ENCODE data around the gene PRPF40B. TPM values are rescaled to one million over a fixed set of nuclear protein-coding genes. Genes with fewer than 3 reads are reported as not detected.
A peak's percentile ranks its signal among the peaks of the same experiment; 100 is the strongest.

PRPF40B gene
- total and polyA plus RNA-seq, 2 of the 13 experiments (the other 11 are each of a cell fraction or from before 2014, with no cell fraction given): 5.0 to 7.8 TPM

DNA sequence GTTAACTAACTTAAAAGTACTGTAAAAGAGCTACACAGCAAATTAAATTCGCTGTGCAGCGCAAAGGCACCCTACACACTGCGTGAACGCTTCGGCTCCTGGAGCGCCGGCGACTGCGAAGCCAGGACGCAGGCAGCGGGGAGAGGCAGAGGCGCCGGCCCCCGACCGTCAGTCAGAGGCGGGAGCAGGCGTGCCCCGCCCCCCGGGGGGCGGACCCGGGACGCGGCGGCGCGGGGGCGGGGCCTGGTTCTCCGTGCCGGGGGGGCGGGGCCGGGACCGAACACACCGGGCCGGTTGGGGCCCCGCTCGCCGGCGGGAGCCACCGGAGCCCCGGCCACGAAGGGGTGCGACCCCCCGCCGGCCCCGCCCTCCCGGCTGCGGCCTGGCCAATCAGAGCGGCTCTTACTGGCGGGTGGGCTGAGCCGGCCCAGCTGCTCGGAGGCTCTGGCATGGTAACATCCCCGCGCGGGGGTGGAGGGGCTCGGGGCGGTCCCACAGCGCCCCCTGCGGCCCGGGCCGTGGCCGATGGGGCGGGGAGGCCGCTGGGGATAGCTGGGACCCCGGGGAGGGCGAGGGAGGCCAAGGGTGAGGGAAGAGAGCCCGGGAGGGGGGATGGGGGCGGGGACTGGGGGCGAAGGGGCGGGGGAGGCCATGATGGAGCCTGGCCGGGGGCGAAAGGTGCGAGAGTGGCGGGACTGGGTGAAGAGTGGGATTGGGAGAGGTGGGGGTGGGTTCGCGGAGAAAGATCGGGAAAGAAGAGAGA is at the start of gene PRPF40B (continued):
- TF ChIP-seq ZFX (CRISPR knock-in tag; IDR thresholded peaks at IDR 0.05; ENCODE audit: low read depth) (peak; percentile 50), ZNF260 (CRISPR knock-in tag; IDR thresholded peaks at IDR 0.05; ENCODE audit: borderline replicate concordance, low read depth) (no peak), ZNF274 (CRISPR knock-in tag; IDR thresholded peaks at IDR 0.05) (no peak), ZMYM4 (CRISPR knock-in tag; IDR thresholded peaks at IDR 0.05) (peak; percentile 48), ZNF883 (CRISPR knock-in tag; IDR thresholded peaks at IDR 0.05; ENCODE audit: not compliant biosample characterization) (no peak), ZNF740 (CRISPR knock-in tag; IDR thresholded peaks at IDR 0.05) (peak; percentile 80), DZIP1 (CRISPR knock-in tag; IDR thresholded peaks at IDR 0.05) (0 out of 2 replicates have a peak, but pooled peaks have one; percentile 74), SSRP1 (CRISPR knock-in tag; IDR thresholded peaks at IDR 0.05) (0 out of 2 replicates have a peak, but pooled peaks have one; percentile 66), RFX5 (IDR thresholded peaks at IDR 0.05; ENCODE audit: low read depth, low read length) (no peak), NCOA5 (CRISPR knock-in tag; IDR thresholded peaks at IDR 0.05) (no peak), SMARCE1 (IDR thresholded peaks at IDR 0.05; ENCODE audit: borderline replicate concordance) (no peak), HHEX (CRISPR knock-in tag; IDR thresholded peaks at IDR 0.05) (no peak), THAP11 (CRISPR knock-in tag; IDR thresholded peaks at IDR 0.05) (peak; percentile 79), NR1H2 (CRISPR knock-in tag; IDR thresholded peaks at IDR 0.05; ENCODE audit: borderline replicate concordance, low read depth) (no peak), ZFP41 (CRISPR knock-in tag; IDR thresholded peaks at IDR 0.05; ENCODE audit: borderline replicate concordance) (no peak), NFATC3 (CRISPR knock-in tag; IDR thresholded peaks at IDR 0.05) (no peak), ZFYVE20 (CRISPR knock-in tag; IDR thresholded peaks at IDR 0.05; ENCODE audit: borderline replicate concordance, low read depth) (no peak), SIN3B (IDR thresholded peaks at IDR 0.05; ENCODE audit: low read length) (no peak), ZNF20 (CRISPR knock-in tag; IDR thresholded peaks at IDR 0.05) (no peak), ZNF709 (CRISPR knock-in tag; IDR thresholded peaks at IDR 0.05) (peak; percentile 84; the same call in 1 of the 2 replicates), MED13 (CRISPR knock-in tag; IDR thresholded peaks at IDR 0.05) (no peak), ZNF333 (CRISPR knock-in tag; IDR thresholded peaks at IDR 0.05; ENCODE audit: borderline replicate concordance) (no peak), HMGA1 (CRISPR knock-in tag; conservative IDR thresholded peaks at IDR 0.05) (no peak)
- TF ChIP-seq, protein P1, sequence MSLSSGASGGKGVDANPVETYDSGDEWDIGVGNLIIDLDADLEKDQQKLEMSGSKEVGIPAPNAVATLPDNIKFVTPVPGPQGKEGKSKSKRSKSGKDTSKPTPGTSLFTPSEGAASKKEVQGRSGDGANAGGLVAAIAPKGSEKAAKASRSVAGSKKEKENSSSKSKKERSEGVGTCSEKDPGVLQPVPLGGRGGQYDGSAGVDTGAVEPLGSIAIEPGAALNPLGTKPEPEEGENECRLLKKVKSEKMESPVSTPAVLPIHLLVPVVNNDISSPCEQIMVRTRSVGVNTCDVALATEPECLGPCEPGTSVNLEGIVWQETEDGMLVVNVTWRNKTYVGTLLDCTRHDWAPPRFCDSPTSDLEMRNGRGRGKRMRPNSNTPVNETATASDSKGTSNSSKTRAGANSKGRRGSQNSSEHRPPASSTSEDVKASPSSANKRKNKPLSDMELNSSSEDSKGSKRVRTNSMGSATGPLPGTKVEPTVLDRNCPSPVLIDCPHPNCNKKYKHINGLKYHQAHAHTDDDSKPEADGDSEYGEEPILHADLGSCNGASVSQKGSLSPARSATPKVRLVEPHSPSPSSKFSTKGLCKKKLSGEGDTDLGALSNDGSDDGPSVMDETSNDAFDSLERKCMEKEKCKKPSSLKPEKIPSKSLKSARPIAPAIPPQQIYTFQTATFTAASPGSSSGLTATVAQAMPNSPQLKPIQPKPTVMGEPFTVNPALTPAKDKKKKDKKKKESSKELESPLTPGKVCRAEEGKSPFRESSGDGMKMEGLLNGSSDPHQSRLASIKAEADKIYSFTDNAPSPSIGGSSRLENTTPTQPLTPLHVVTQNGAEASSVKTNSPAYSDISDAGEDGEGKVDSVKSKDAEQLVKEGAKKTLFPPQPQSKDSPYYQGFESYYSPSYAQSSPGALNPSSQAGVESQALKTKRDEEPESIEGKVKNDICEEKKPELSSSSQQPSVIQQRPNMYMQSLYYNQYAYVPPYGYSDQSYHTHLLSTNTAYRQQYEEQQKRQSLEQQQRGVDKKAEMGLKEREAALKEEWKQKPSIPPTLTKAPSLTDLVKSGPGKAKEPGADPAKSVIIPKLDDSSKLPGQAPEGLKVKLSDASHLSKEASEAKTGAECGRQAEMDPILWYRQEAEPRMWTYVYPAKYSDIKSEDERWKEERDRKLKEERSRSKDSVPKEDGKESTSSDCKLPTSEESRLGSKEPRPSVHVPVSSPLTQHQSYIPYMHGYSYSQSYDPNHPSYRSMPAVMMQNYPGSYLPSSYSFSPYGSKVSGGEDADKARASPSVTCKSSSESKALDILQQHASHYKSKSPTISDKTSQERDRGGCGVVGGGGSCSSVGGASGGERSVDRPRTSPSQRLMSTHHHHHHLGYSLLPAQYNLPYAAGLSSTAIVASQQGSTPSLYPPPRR (CRISPR knock-in tag; IDR thresholded peaks at IDR 0.05; ENCODE audit: borderline replicate concordance): no peak

All from HepG2 (cell line).